GM21381 (cell line): ENCODE measurements around the gene TOB1.
"Not testable (repeated sequence)": the region's sequence is repeated elsewhere in the genome, so short reads cannot be mapped to it uniquely, and the experiment has no call there.

ENCODE experiments used
- ATAC-seq: cut with Tn5 transposase; IDR thresholded peaks from one replicate; pipeline ENCODE4 v1.9.1; 2021; ENCODE audit warnings: mild to moderate bottlenecking, moderate library complexity; ENCODE audit not compliant: unreplicated experiment

TOB1 gene

DNA sequence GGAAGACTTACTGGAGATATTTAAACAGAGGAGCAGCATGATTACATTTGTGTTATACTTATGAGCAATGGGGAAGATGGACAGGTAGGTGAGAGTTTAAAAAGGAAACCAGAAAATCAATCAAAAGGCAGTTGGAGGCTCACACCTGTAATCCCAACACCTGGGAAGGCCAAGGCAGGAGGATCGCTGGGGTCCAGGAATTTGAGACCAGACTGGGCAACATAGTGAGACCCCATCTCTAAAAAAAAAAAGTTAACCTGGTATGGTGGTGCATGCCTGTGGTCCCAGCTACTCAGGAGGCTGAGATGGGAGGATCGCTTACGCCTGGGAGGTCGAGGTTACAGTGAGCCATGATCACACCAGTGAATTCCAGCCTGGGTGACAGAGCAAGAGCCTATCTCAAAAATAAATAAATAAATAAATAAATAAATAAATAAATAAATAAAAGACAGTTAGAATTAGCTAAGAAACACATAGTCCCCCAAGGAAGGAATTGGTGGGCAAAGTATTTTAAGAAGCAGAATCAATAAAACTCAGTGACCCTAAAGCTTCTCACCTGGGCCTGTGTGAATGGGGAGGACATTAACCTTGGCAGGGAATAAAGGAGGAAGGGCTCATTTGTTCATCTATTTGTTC lies 32.3 kb upstream of the TOB1 start:
- ATAC-seq: no peak

- ATAC-seq: not testable (repeated sequence)
Measured at GRCh38 chr17:50894513-50894912, 28.4 kb upstream of the TOB1 start.

GRCh38 chr17:50893183-50893993 lies 27.2 kb upstream of the TOB1 start:
- no peak for ATAC-seq

GRCh38 chr17:50892101-50892776 lies 26.1 kb upstream of the TOB1 start:
- ATAC-seq: no peak

GRCh38 chr17:50891577-50891989 lies 25.4 kb upstream of the TOB1 start:
- no peak for ATAC-seq

DNA sequence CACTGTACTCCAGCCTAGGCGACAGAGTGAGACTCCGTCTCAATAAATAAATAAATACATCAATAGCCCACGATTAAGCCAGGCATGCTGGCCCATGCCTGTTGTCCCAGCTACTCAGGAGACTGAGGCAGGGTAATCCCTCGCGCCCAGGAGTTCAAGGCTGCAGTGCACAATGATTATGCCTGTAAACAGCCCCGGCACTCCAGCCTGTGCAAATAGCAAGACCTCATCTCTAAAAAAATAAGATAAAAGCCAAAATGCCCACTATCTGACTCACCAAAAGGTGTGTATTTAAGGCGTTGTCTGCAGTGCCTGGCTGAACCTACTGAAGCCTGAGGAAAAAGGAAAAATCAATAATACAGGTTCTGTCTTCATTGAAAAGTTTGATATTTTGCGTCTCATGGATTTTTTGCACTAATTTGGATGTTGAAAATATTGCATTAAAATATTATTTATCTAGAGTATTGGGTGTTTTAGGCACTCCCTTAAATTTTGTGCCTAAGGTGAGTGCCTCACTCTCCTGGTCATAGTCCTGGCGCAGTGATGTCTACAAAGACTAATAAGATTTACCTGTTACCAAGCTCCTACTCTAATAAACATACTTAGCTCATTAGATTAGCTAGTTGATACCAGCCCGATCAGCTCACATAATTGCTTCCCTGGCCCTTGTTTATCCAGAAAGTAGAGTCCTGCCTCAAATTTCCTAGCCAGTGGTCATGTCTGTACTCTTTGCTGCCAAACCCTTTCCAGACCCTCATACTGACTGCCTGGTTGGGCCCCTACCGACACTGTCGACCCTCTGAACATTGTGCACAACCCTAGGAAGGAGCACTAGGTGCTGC lies 24.7 kb upstream of the TOB1 start:
- ATAC-seq: no peak

DNA sequence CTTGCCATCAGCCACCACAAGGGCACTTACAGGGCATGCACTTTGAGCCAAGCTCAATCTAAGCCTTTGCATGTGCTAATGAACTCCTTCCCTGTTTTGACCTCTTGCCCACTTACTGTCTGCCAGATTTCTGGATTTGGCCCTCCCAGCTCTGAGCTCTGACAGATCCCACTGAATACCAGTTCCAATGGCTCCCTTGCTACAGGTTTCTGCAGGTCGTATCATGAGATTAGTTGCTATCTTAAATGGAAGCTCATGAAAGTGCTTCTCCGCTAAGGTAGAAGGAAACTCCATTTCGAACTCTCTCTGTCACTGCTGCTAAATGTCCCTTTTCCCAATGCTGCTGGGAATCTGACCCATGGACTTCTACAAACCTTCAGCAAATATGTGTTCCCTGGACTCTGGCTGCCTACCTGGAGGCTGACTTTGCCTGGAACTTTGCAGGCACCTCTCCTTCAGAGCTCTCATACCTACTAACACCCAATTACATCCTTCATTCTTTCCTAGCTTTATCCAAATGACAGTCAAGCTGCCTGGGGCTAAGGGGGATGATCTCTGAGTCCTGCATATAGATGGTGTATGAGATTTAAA lies 23.5 kb upstream of the TOB1 start:
- ATAC-seq: no peak

DNA sequence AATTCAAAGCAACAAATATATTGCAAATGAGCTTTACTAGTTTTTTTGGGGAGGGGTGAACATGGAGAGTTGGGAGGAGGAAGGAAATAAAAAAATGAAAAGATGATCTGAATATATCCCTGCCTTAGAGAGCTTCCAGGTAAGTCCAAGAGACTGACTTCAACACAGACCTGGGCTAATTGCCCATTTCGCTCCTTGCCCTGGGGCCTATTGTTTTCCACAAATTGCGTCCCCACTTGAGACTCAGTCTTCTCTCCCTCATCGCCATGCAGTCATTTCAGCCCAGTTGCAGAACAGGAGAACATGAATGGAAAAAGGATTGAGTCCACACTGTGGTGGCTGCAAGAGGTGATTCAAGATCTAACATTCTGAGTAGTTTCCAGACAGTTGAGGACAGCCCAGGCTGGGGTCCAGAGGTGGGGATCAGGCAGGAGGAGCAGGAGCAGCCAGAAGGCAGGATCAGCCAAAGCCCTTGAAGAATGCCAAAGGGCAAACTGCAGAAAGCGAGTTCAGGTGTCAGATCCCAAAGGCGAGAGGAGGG lies 21.6 kb upstream of the TOB1 start:
- ATAC-seq: no peak

DNA sequence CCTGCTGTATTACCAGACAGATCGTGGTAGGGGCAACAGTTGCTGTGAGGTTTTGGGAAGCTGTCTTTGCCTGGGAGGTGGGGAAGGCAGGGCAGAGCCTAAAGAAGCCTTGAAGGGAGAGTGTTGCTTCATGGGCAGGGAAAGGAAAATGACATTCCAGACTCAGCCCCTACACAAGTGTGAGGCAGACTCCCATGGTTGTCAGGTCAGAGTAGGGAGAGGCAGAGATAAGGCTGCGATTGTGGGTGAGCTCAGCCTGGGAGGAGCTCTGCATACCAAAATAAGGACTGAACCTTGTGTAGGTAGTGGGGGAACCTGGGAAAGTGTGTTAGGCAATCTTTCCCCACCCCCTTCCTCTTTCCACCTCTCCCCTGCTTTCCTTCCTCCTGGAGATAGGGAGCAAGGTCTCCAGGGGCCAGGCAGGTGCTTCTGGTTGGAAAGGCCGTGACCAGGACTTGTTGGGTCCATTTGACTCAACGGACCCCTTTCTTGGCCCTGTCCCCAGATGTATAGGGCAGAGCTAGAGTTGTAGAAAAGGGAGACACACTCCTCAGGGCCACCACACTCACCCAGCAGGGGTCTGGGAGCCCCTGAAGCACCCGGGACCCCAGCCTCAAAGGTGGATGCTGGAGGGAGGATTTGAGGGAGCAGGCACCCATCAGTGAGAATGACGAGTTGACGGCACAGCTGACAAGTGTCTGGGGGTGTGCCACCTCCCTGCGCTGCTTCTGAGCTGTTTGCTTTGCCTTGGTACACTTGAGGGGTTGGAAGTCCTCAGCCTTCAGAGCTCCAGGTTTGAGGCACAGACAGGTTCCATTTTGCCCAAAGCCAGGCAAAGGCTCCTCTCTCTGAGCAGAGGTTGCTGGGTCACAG lies 18.5 kb upstream of the TOB1 start:
- ATAC-seq: no peak

DNA sequence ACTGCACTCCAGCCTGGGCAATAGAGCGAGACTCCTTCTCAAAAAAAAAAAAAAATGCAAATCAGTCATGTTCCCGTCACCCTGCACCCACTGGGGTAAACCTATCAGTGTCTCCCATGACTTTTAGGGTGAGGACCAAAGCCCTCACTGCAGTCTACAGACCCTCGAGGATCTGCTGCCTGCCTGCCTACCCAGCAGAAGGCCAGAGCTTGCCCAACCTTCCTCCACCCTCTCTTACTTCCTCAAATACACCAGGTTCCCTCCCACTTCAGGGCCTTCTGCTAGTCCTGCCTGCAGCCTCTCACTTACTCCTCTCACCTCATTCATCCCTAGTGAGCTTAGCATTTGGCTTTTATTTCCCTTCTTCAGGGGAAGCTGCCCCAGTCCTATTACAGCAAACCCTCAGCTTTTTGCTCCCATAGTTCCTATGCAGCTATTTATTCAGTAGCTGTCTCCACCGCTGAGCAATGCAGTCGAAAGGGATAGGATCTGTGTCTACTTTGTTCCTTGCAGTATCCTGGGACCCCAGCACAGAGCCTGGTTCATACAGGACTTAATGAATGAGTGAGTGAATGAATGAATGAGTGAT lies 17.8 kb upstream of the TOB1 start:
- ATAC-seq: no peak

DNA sequence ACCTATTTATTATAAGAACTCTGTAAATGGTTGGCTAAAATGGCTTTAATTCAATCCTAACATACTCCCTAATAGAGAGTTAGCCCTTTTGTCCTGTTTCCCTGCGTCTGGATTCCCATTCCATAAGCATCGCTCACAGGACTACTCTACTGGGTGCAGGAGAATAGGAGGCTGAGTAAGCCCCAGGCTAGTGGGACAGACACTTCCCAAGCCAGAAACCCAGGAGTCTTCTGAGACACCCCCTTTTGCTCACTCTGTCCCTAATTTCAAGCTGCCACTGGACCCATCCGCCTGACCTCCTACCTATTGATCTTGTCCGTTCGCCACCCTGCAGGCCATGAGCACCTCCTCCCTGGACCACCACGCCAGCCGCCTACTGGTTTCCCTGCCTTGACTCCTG lies 16.7 kb upstream of the TOB1 start:
- ATAC-seq: no peak

GRCh38 chr17:50881182-50881581 lies 15.0 kb upstream of the TOB1 start:
- ATAC-seq: no peak

DNA sequence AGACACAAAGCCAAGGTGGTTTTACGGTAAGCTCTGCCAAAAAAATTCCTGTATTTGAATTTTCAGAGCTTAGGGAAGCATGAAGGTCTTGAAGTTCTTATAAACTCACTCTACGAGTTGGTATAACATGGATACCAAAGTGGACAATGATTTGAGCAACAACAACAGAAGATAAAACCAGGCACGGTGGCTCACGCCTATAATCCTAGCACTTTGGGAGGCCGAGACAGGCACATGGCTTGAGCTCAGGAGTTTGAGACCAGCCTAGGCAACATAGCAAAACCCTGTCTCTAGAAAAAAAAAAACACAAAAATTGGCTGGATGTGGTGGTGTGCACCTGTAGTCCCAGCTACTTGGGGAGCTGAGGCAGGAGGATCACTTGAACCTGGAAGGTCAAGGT lies 12.9 kb upstream of the TOB1 start:
- no peak for ATAC-seq

- ATAC-seq: no peak
Measured at GRCh38 chr17:50877838-50878237, 11.7 kb upstream of the TOB1 start.

GRCh38 chr17:50877042-50877441 lies 10.9 kb upstream of the TOB1 start:
- ATAC-seq: not testable (repeated sequence)

GRCh38 chr17:50875074-50875473 lies 8.9 kb upstream of the TOB1 start:
- ATAC-seq: no peak

- no peak for ATAC-seq
Measured at GRCh38 chr17:50872710-50873424, 6.7 kb upstream of the TOB1 start.

DNA sequence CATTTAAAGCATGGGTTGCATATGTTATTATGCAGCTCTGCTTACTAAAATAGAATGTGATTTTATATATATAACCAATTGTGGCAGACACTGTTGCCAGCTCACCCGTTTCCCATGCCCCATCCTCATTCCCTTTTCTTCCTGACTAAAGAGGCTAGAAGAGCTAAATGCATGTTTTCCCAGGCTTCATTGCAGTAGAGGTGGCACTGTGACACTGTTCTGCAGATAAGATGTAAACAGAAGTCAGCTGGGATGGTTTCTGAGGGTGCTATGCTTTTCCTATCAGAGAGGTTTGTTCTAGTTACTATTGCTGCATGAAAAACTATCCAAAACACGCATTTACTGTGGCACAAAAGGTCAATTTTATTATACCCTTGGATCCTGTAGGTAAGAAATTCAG lies 5.7 kb upstream of the TOB1 start:
- no peak for ATAC-seq
